Lung (tissue), 12 donors: ENCODE measurements around the gene TRERF1. TPM values are rescaled to one million over a fixed set of nuclear protein-coding genes. Genes with fewer than 3 reads are reported as not detected.

ENCODE experiments used
- ATAC-seq: fragments of 200-7000 bp; cut with Tn5 transposase; one replicate; pipeline ENCODE4 v1.9.1; 2020; ENCODE audit warnings: moderate number of reproducible peaks; ENCODE audit not compliant: insufficient read depth, low FRiP score
- DNase-seq, 3 donors: peaks; one replicate each; pipeline ENCODE4 v3.0.0-alpha.2; 2013 to 2017
- H3K27ac ChIP-seq, 2 donors: one replicate each; pipeline ENCODE4 v1.5.1; 2013; ENCODE audit warnings: mild to moderate bottlenecking in 2 of 2, moderate library complexity in 2 of 2, control low read depth in 1 of 2, inconsistent platforms in 1 of 2, low read depth in 1 of 2, low read length in 1 of 2
- H3K27me3 ChIP-seq, 3 donors: one replicate each; pipeline ENCODE4 v1.5.1; 2013; ENCODE audit warnings: low read length in 2 of 3; ENCODE audit not compliant: control insufficient read depth in 3 of 3, insufficient read depth in 3 of 3
- H3K36me3 ChIP-seq, 4 donors: one replicate each; pipeline ENCODE4 v1.5.1; 2013; ENCODE audit warnings: low read length in 4 of 4, mild to moderate bottlenecking in 1 of 4, moderate library complexity in 1 of 4; ENCODE audit not compliant: control insufficient read depth in 4 of 4, insufficient read depth in 4 of 4
- H3K4me1 ChIP-seq, 5 donors: one replicate each; pipeline ENCODE4 v1.5.1; 2013; ENCODE audit warnings: low read length in 5 of 5, mild to moderate bottlenecking in 2 of 5, moderate library complexity in 1 of 5; ENCODE audit not compliant: control insufficient read depth in 5 of 5, insufficient read depth in 5 of 5
- H3K4me3 ChIP-seq: one replicate; pipeline ENCODE4 v1.5.1; 2013; ENCODE audit warnings: mild to moderate bottlenecking, control low read depth, moderate library complexity
- H3K9ac ChIP-seq, 2 donors: one replicate each; pipeline ENCODE4 v1.5.1; 2013; ENCODE audit warnings: low read length in 2 of 2, control low read depth in 1 of 2; ENCODE audit not compliant: insufficient read depth in 1 of 2
- H3K9me3 ChIP-seq, 4 donors: one replicate each; pipeline ENCODE4 v1.5.1; 2013; ENCODE audit warnings: low read length in 3 of 4, mild to moderate bottlenecking in 1 of 4, moderate library complexity in 1 of 4; ENCODE audit not compliant: control insufficient read depth in 4 of 4, insufficient read depth in 3 of 4
- WGBS, 2 donors: extraction: QIAGEN DNeasy Blood & Tissue Kit; methylation state at CpG; one replicate each; pipeline ENCODE4 v1.1.7; 2013; 5-methylcytosine and 5-hydroxymethylcytosine counted together
- polyA plus RNA-seq, 2 donors: library from polyadenylated mRNA; stranded (reverse); fragments of 200-250 nt; gene quantifications; one replicate each; pipeline ENCODE4 v1.2.1, GENCODE V29; 2013
- total RNA-seq, 2 donors: library from RNA; depleted of rRNA in 1 of 2; stranded (reverse); fragments of >200 nt in 1 of 2; gene quantifications; one replicate each; pipeline ENCODE4 v1.2.1, GENCODE V29; 2014 to 2021
- TF ChIP-seq, protein P1 (sequence below): IDR thresholded peaks from 2 replicates; pipeline ENCODE4 v1.5.1; 2012; ENCODE audit warnings: mild to moderate bottlenecking; ENCODE audit errors: control extremely low read depth, extremely low read depth
- donor health status: control.
- donor health status: control.
- donor health status: Bipolar disorder and iron deficiency.
- donor health status: healthy.
- donor health status: DM: yes; HTN: yes; CAD: no.

The TRERF1 gene
- total and polyA plus RNA-seq, 4 donors = 1.2 to 10.4 (median 3.3) TPM

DNA sequence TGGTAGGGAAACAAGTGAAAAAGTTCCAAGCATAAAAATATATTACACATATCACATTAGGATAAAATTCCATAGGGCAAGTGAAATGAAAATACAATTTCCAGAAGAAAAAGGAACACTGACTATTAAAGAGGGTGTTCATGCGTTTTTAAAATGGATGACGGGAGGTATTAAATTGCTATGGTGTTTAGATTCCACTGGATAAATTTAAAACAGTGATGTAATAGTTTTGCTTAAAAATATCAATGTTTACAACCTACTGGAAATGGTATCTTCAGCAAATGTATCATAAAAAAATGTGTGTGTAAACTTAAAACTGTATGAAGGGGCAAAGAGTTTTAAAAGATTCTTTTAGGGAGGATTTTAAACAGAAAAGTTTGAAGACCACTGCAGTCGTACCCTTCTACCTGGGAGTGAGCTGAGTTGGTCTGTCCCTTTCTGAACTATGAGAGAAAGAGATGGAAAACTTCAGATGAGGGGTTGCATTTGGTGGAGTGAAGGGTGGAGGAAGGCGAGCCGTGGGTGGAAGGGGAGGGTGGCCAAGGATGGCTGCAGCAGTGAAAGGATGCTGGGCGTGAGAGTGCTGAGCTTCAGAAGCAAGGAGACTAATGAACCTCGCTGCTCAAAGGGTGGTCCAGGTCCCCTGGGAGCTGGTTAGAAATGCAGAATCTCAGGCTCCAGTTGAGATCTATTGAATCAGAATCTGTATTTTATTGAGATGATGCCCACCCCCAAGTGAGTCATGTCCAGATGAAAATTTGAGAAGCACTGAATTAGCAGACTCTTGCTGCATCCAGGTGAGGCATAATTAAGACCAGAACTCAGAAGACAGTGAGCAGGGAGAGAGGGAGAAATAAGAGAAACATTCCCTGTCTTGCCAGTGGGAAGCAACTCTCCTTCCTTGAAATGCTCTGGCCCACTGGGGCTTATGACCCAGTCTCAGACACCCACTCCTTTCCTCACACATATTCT is 179.6 kb downstream of the TRERF1 start:
- H3K9ac ChIP-seq = no peak overlapping the region
- 77 to 87% methylated on average over 7 of the region's 7 CpGs for WGBS, 2 donors
- no peak overlapping the region for H3K4me3 ChIP-seq
- DNase-seq = no peak
- H3K27ac ChIP-seq = no peak overlapping the region
- TF ChIP-seq, protein P1, sequence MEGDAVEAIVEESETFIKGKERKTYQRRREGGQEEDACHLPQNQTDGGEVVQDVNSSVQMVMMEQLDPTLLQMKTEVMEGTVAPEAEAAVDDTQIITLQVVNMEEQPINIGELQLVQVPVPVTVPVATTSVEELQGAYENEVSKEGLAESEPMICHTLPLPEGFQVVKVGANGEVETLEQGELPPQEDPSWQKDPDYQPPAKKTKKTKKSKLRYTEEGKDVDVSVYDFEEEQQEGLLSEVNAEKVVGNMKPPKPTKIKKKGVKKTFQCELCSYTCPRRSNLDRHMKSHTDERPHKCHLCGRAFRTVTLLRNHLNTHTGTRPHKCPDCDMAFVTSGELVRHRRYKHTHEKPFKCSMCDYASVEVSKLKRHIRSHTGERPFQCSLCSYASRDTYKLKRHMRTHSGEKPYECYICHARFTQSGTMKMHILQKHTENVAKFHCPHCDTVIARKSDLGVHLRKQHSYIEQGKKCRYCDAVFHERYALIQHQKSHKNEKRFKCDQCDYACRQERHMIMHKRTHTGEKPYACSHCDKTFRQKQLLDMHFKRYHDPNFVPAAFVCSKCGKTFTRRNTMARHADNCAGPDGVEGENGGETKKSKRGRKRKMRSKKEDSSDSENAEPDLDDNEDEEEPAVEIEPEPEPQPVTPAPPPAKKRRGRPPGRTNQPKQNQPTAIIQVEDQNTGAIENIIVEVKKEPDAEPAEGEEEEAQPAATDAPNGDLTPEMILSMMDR = no peak
- no peak for ATAC-seq
- H3K4me1 ChIP-seq = peaks cover 0 to 28% (median 8%) of the 10 kb centered on the region in 5 donors
- H3K36me3 ChIP-seq = peaks cover 0 to 10% (median 3%) of the 10 kb centered on the region in 4 donors
- no peaks in the 10 kb centered on the region for H3K27me3 ChIP-seq
- no peaks in the 10 kb centered on the region for H3K9me3 ChIP-seq

DNA sequence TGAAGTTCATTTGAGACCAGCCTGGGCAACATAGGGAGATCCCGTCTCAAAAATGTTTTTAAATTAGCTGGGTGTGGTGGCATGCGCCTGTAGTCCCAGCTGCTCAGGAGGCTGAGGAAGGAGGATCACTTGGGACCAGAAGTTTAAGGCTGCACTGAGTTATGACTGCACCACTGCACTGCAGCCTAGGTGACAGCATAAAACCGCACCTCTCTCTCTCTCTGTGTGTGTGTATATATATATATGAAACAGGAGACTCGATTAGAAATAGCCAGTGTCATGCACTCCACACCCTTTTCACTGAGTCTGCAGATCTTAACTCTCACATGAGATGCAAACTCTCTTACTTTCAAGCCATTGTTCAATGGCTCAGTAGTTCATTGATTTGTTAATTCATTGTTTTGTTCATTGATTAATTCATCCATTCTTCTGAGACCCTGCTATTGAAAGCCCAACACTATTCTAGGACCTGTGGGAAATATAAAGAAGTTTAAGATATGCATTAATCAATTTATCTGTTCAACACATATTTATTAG is 181.7 kb downstream of the TRERF1 start:
- no peak overlapping the region for H3K27ac ChIP-seq
- peaks cover 0 to 8% (median 0%) of the 10 kb centered on the region in 5 donors for H3K4me1 ChIP-seq
- TF ChIP-seq, protein P1 = no peak
- no peak for DNase-seq
- H3K9ac ChIP-seq = no peak overlapping the region
- H3K9me3 ChIP-seq = no peaks in the 10 kb centered on the region
- H3K4me3 ChIP-seq = no peak overlapping the region
- H3K27me3 ChIP-seq = no peaks in the 10 kb centered on the region
- no peak for ATAC-seq
- peaks cover 0 to 10% (median 3%) of the 10 kb centered on the region in 4 donors for H3K36me3 ChIP-seq
- WGBS, 2 donors = 92 to 94% methylated on average over 4 of the region's 4 CpGs

DNA sequence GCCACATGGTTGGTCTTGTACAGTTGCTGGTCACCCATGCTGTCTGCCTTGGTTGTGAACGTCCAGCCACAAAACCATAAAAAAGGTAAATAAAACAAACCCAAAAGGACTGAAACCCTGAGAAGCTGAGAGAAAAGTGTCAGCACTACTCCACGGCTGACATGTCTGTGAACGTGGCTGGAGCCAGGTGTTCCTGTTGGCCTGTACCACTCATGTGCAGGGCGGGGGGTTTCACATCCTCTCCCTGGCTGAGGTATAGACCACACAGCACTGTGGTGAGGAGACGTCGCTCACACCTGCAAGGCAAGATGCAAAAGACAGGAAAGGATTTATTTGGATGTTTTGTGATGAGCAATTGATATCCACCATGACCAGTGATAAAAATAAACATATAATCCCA is 182.2 kb downstream of the TRERF1 start:
- DNase-seq (no peak), ATAC-seq (no peak)
- peaks cover 0 to 8% (median under 1%) of the 10 kb centered on the region in 5 donors for H3K4me1 ChIP-seq
- TF ChIP-seq, protein P1 = no peak
- H3K27me3 ChIP-seq = no peaks in the 10 kb centered on the region
- H3K27ac ChIP-seq = no peak overlapping the region
- no peak overlapping the region for H3K9ac ChIP-seq
- WGBS, 2 donors = 86 to 87% methylated on average over 6 of the region's 6 CpGs
- peaks cover 0 to 10% (median 3%) of the 10 kb centered on the region in 4 donors for H3K36me3 ChIP-seq
- H3K9me3 ChIP-seq = no peaks in the 10 kb centered on the region
- H3K4me3 ChIP-seq = no peak overlapping the region
